Activated CD4-positive, alpha-beta T cell treated with anti-CD3 and anti-CD28 coated beads, Interleukin-2, amount 10 ng/mL, durations not matched to agents 7 days and 5 days (primary cell): Measurements from ENCODE around the gene RIPOR3. TPM values are rescaled to one million over a fixed set of nuclear protein-coding genes. Genes with fewer than 3 reads are reported as not detected.

Experiments used
- microRNA-seq: library from miRNA; unstranded; fragments of <30 nt; microRNA quantifications from one replicate; pipeline ENCODE4 v1.2.0, GENCODE V29; 2021; ENCODE audit warnings: borderline microRNAs expressed, borderline replicate concordance
- total RNA-seq, 2 experiments: library from RNA; stranded (reverse); gene quantifications; one replicate each; pipeline ENCODE4 v1.2.3, GENCODE V29; 2021

Gene RIPOR3
- total RNA-seq, 2 experiments from 2014 or later: not detected

Small RNAs within 50 kb of the gene (microRNA-seq; reads per million reads assigned to microRNA genes)
- gene MIR1302-5: not detected
- not detected for gene MIR645

Other genes starting within 250 kb of the RIPOR3 start
- gene PTPN1, start 181.2 kb downstream of the RIPOR3 start, total RNA-seq: 10 to 100 TPM; 66.4 to 75.3 TPM
- 1 to 10 TPM; 4.2 to 4.4 TPM for gene PARD6B, start 40.0 kb upstream of the RIPOR3 start, total RNA-seq
- 10 to 100 TPM in 1 of 2 experiments, 1 to 10 TPM in 1; 7.4 to 10.6 TPM for gene BCAS4, start 103.5 kb upstream of the RIPOR3 start, total RNA-seq
- 10 to 100 TPM; 70.7 to 90.4 TPM for gene ADNP, start 239.9 kb upstream of the RIPOR3 start, total RNA-seq